Mesenchymal stem cell (in vitro differentiated cells and primary cell): ENCODE data around the gene LMO4.

ENCODE experiments used
- DNase-seq: peaks from one replicate; pipeline ENCODE4 v3.0.0-alpha.2; 2013
- H2AFZ ChIP-seq: one replicate; pipeline ENCODE4 v1.6.1; 2013; ENCODE audit warnings: low read depth, mild to moderate bottlenecking, control low read depth, inconsistent platforms, low read length, moderate library complexity
- H2AK5ac ChIP-seq: 2 replicates; pipeline ENCODE4 v1.6.1; 2013; ENCODE audit warnings: low read length, moderate library complexity, mild to moderate bottlenecking, inconsistent platforms; ENCODE audit not compliant: severe bottlenecking
- H2BK120ac ChIP-seq: one replicate; pipeline ENCODE4 v1.6.1; 2013; ENCODE audit warnings: low read depth, mild to moderate bottlenecking, inconsistent platforms, low read length, moderate library complexity
- H2BK12ac ChIP-seq, 2 experiments: one replicate each; pipeline ENCODE4 v1.6.1; 2013; ENCODE audit warnings: inconsistent platforms in 2 of 2, low read length in 2 of 2, mild to moderate bottlenecking in 2 of 2, moderate library complexity in 2 of 2, control low read depth in 1 of 2
- H2BK15ac ChIP-seq: one replicate; pipeline ENCODE4 v1.6.1; 2013; ENCODE audit warnings: mild to moderate bottlenecking, low read depth, inconsistent platforms; ENCODE audit not compliant: poor library complexity, severe bottlenecking
- H2BK5ac ChIP-seq: 2 replicates; pipeline ENCODE4 v1.6.1; 2013; ENCODE audit warnings: low read depth, mild to moderate bottlenecking, low read length, control low read depth, inconsistent platforms; ENCODE audit not compliant: poor library complexity, severe bottlenecking
- H3K14ac ChIP-seq, 2 experiments: one replicate each; pipeline ENCODE4 v1.6.1; 2013; ENCODE audit warnings: inconsistent platforms in 2 of 2, low read length in 2 of 2, control low read depth in 1 of 2, mild to moderate bottlenecking in 1 of 2, moderate library complexity in 1 of 2
- H3K18ac ChIP-seq, 2 experiments: one replicate each; pipeline ENCODE4 v1.6.1; 2013; ENCODE audit warnings: inconsistent platforms in 2 of 2, low read length in 2 of 2, control low read depth in 1 of 2, low read depth in 1 of 2, mild to moderate bottlenecking in 1 of 2
- H3K23ac ChIP-seq, 2 experiments: one replicate each; pipeline ENCODE4 v1.6.1; 2013; ENCODE audit warnings: inconsistent platforms in 2 of 2, low read length in 2 of 2, mild to moderate bottlenecking in 2 of 2, moderate library complexity in 2 of 2, control low read depth in 1 of 2
- H3K27ac ChIP-seq: 2 replicates; pipeline ENCODE4 v1.5.1; 2013; ENCODE audit warnings: mild to moderate bottlenecking, moderate library complexity, low read length, control low read depth, inconsistent platforms; ENCODE audit not compliant: poor library complexity, severe bottlenecking
- H3K27me3 ChIP-seq, 2 experiments: 2 replicates each; pipeline versions ENCODE4 v1.6.1 to v1.7.0; 2013; ENCODE audit warnings: low read length in 2 of 2, mild to moderate bottlenecking in 2 of 2, moderate library complexity in 2 of 2, control low read depth in 1 of 2, inconsistent platforms in 1 of 2; ENCODE audit not compliant: control insufficient read depth in 1 of 2, insufficient read depth in 1 of 2
- H3K36me3 ChIP-seq, 2 experiments: 2 replicates each; pipeline versions ENCODE4 v1.6.1 to v1.7.0; 2013; ENCODE audit warnings: low read length in 2 of 2, control low read depth in 1 of 2, inconsistent platforms in 1 of 2, low read depth in 1 of 2, mild to moderate bottlenecking in 1 of 2; ENCODE audit not compliant: insufficient read depth in 2 of 2, control insufficient read depth in 1 of 2
- H3K4ac ChIP-seq, 2 experiments: one replicate each; pipeline ENCODE4 v1.6.1; 2013; ENCODE audit warnings: inconsistent platforms in 2 of 2, low read length in 2 of 2, mild to moderate bottlenecking in 2 of 2, moderate library complexity in 2 of 2, control low read depth in 1 of 2, low read depth in 1 of 2
- H3K4me1 ChIP-seq: 2 replicates; pipeline ENCODE4 v1.6.1; 2013; ENCODE audit warnings: low read depth, low read length, control low read depth; ENCODE audit not compliant: control insufficient read depth, insufficient read depth
- H3K4me2 ChIP-seq: 2 replicates; pipeline ENCODE4 v1.6.1; 2013; ENCODE audit warnings: low read length, mild to moderate bottlenecking, inconsistent platforms; ENCODE audit not compliant: poor library complexity, severe bottlenecking
- H3K4me3 ChIP-seq, 2 experiments: 2 replicates each; pipeline versions ENCODE4 v1.5.1 to v1.7.0; 2013; ENCODE audit warnings: low read length in 2 of 2, mild to moderate bottlenecking in 2 of 2, control low read depth in 1 of 2, low read depth in 1 of 2; ENCODE audit not compliant: insufficient read depth in 1 of 2
- H3K79me1 ChIP-seq: replicated peaks from 2 replicates; pipeline ENCODE4 v1.6.1; 2013; ENCODE audit warnings: mild to moderate bottlenecking, control low read depth, low read length, inconsistent platforms; ENCODE audit not compliant: poor library complexity, severe bottlenecking
- H3K9ac ChIP-seq: 2 replicates; pipeline ENCODE4 v1.7.0; 2013; ENCODE audit warnings: mild to moderate bottlenecking, low read length, moderate library complexity
- H3K9me3 ChIP-seq: 2 replicates; pipeline ENCODE4 v1.7.0; 2013; ENCODE audit warnings: mild to moderate bottlenecking, low read length; ENCODE audit not compliant: control insufficient read depth
- H4K8ac ChIP-seq: one replicate; pipeline ENCODE4 v1.6.1; 2013; ENCODE audit warnings: inconsistent platforms, mild to moderate bottlenecking, low read length, moderate library complexity
- H4K91ac ChIP-seq: one replicate; pipeline ENCODE4 v1.6.1; 2013; ENCODE audit warnings: mild to moderate bottlenecking, low read length, inconsistent platforms
- WGBS: methylation state at CpG from one replicate; pipeline ENCODE4 v1.1.7; 2013; ENCODE audit warnings: mixed read lengths; 5-methylcytosine and 5-hydroxymethylcytosine counted together

LMO4 gene

GRCh38 chr1:87362063-87362833 is 33.6 kb downstream of the LMO4 start:
- Histone ChIP-seq H3K79me1 (no peaks in the 10 kb centered on the region), H3K18ac (no peak overlapping the region), H2BK120ac (no peak overlapping the region), H2BK12ac (no peak overlapping the region), H3K23ac (no peak overlapping the region), H4K8ac (no peak overlapping the region), H3K4me2 (no peak overlapping the region), H3K9me3 (peaks cover 8% of the 10 kb centered on the region), H3K36me3 (peaks cover 0 to 5% of the 10 kb centered on the region in 2 experiments), H3K27me3 (no peaks in the 10 kb centered on the region), H2AFZ (no peak overlapping the region), H3K14ac (no peak overlapping the region), H3K9ac (no peak overlapping the region), H3K4me1 (no peaks in the 10 kb centered on the region), H2BK15ac (no peak overlapping the region), H4K91ac (no peak overlapping the region), H3K27ac (no peak overlapping the region), H3K4me3 (no peak overlapping the region), H2BK5ac (no peak overlapping the region), H2AK5ac (no peak overlapping the region), H3K4ac (no peak overlapping the region)
- 80% methylated on average over 1 of the region's 5 CpGs for WGBS
- no peak for DNase-seq

- H3K4me2 ChIP-seq, result no peak overlapping the region
- no peaks in the 10 kb centered on the region for H3K27me3 ChIP-seq
- H2BK5ac ChIP-seq, result no peak overlapping the region
- no peak overlapping the region for H3K4me3 ChIP-seq
- no peak overlapping the region for H3K9ac ChIP-seq
- no peak overlapping the region for H2BK120ac ChIP-seq
- WGBS, result 43% methylated on average over 1 of the region's 2 CpGs
- DNase-seq, result no peak
- no peaks in the 10 kb centered on the region for H3K4me1 ChIP-seq
- no peak overlapping the region for H2BK12ac ChIP-seq
- H4K8ac ChIP-seq, result no peak overlapping the region
- peaks cover 0 to 5% of the 10 kb centered on the region in 2 experiments for H3K36me3 ChIP-seq
- no peak overlapping the region for H2AK5ac ChIP-seq
- H3K27ac ChIP-seq, result no peak overlapping the region
- H3K14ac ChIP-seq, result no peak overlapping the region
- H4K91ac ChIP-seq, result no peak overlapping the region
- no peak overlapping the region for H3K4ac ChIP-seq
- H3K18ac ChIP-seq, result no peak overlapping the region
- no peak overlapping the region for H2BK15ac ChIP-seq
- H2AFZ ChIP-seq, result no peak overlapping the region
- no peak overlapping the region for H3K23ac ChIP-seq
- H3K9me3 ChIP-seq, result peaks cover 7% of the 10 kb centered on the region
- no peaks in the 10 kb centered on the region for H3K79me1 ChIP-seq
Measured at GRCh38 chr1:87362834-87363426, 34.2 kb downstream of the LMO4 start.

- no peak overlapping the region for H2BK12ac ChIP-seq
- H4K91ac ChIP-seq, result no peak overlapping the region
- H3K23ac ChIP-seq, result no peak overlapping the region
- no peaks in the 10 kb centered on the region for H3K9me3 ChIP-seq
- no peak overlapping the region for H3K4me3 ChIP-seq
- WGBS, result 86% methylated on average over 1 of the region's 3 CpGs
- H2AK5ac ChIP-seq, result no peak overlapping the region
- H2BK5ac ChIP-seq, result no peak overlapping the region
- no peaks in the 10 kb centered on the region for H3K4me1 ChIP-seq
- H3K4me2 ChIP-seq, result no peak overlapping the region
- DNase-seq, result no peak
- H3K36me3 ChIP-seq, result no peaks in the 10 kb centered on the region
- no peak overlapping the region for H3K14ac ChIP-seq
- H2AFZ ChIP-seq, result no peak overlapping the region
- no peaks in the 10 kb centered on the region for H3K79me1 ChIP-seq
- H4K8ac ChIP-seq, result no peak overlapping the region
- no peak overlapping the region for H2BK120ac ChIP-seq
- no peak overlapping the region for H3K18ac ChIP-seq
- no peak overlapping the region for H2BK15ac ChIP-seq
- H3K27ac ChIP-seq, result no peak overlapping the region
- no peak overlapping the region for H3K4ac ChIP-seq
- no peaks in the 10 kb centered on the region for H3K27me3 ChIP-seq
- no peak overlapping the region for H3K9ac ChIP-seq
Measured at GRCh38 chr1:87367549-87367948, 38.9 kb downstream of the LMO4 start.

GRCh38 chr1:87368907-87369306 is 40.2 kb downstream of the LMO4 start:
- H3K27ac ChIP-seq, result no peak overlapping the region
- H3K27me3 ChIP-seq, result no peaks in the 10 kb centered on the region
- no peak overlapping the region for H3K14ac ChIP-seq
- H2AFZ ChIP-seq, result no peak overlapping the region
- H3K9ac ChIP-seq, result no peak overlapping the region
- no peaks in the 10 kb centered on the region for H3K36me3 ChIP-seq
- no peak overlapping the region for H3K4me3 ChIP-seq
- no peak overlapping the region for H4K91ac ChIP-seq
- no peak overlapping the region for H2AK5ac ChIP-seq
- 100% methylated on average over 1 of the region's 2 CpGs for WGBS
- H2BK15ac ChIP-seq, result no peak overlapping the region
- no peak overlapping the region for H2BK12ac ChIP-seq
- H2BK120ac ChIP-seq, result no peak overlapping the region
- no peaks in the 10 kb centered on the region for H3K9me3 ChIP-seq
- H4K8ac ChIP-seq, result no peak overlapping the region
- H3K18ac ChIP-seq, result no peak overlapping the region
- no peaks in the 10 kb centered on the region for H3K79me1 ChIP-seq
- H3K4me2 ChIP-seq, result no peak overlapping the region
- DNase-seq, result no peak
- no peaks in the 10 kb centered on the region for H3K4me1 ChIP-seq
- H2BK5ac ChIP-seq, result no peak overlapping the region
- no peak overlapping the region for H3K4ac ChIP-seq
- H3K23ac ChIP-seq, result no peak overlapping the region
